GM12878 (cell line): ENCODE results near the gene CCDC197. TPM values are rescaled to one million over a fixed set of nuclear protein-coding genes. Genes with fewer than 3 reads are reported as not detected.

Experiments
- ATAC-seq: fragments of 200-7000 bp; cut with Tn5 transposase; 3 replicates; pipeline ENCODE4 v1.9.1; 2020; ENCODE audit warnings: mild to moderate bottlenecking, moderate library complexity
- BruUV-seq: library from RNA; stranded (reverse); fragments of 400-500 nt; replicated peaks from 2 replicates; lab custom pipeline; 2021; lab: Mats Ljungman, UMichigan
- CTCF ChIA-PET: fragments of 300-600 bp; sonication (Branson Sonifier 250); formaldehyde crosslinking; extraction: SDS; loops from one replicate; lab custom pipeline; 2021; ENCODE audit warnings: inconsistent platforms; lab: Yijun Ruan, JAX
- POLR2A ChIA-PET: fragments of 350-600 bp; formaldehyde crosslinking; extraction: SDS; loops from one replicate; lab custom pipeline; 2021; ENCODE audit warnings: inconsistent platforms; lab: Charles Lee
- RAD21 ChIA-PET: fragments of 300-600 bp; sonication (Branson Sonifier 250); formaldehyde crosslinking; loops from one replicate; lab custom pipeline; 2023; ENCODE audit warnings: antibody characterized with exemption; ENCODE audit not compliant: unreplicated experiment; lab: Charles Lee
- SMC1A ChIA-PET: fragments of 300-600 bp; sonication (Branson Sonifier 250); formaldehyde crosslinking; loops from one replicate; lab custom pipeline; 2023; ENCODE audit not compliant: unreplicated experiment, uncharacterized antibody; lab: Charles Lee
- DNase-seq: peaks from one replicate; pipeline ENCODE4 v3.0.0-alpha.2; 2011; ENCODE audit warnings: low read depth, low spot score
- FAIRE-seq: peaks from 3 replicates; lab custom pipeline; 2011; peaks lifted over from hg19 to GRCh38; lab: Jason Lieb, UNC
- H2AFZ ChIP-seq: 2 replicates; pipeline ENCODE4 v1.6.0; 2011; ENCODE audit warnings: low read depth, low read length, control low read depth; ENCODE audit not compliant: control insufficient read depth
- H3K27ac ChIP-seq: 2 replicates; pipeline ENCODE4 v1.5.1; 2011; ENCODE audit warnings: control low read depth; ENCODE audit not compliant: control insufficient read depth, insufficient read depth
- H3K27me3 ChIP-seq, 2 experiments: replicated peaks in 1 of 2; 2 replicates each; pipeline versions ENCODE4 v1.6.0 to v1.6.1; 2011; ENCODE audit warnings: low read length in 1 of 2; ENCODE audit not compliant: control insufficient read depth in 2 of 2, insufficient read depth in 2 of 2
- H3K36me3 ChIP-seq, 2 experiments: 2 replicates each; pipeline ENCODE4 v1.5.1; 2011; ENCODE audit warnings: low read length in 1 of 2; ENCODE audit not compliant: control insufficient read depth in 2 of 2, insufficient read depth in 2 of 2
- H3K4me1 ChIP-seq: 2 replicates; pipeline ENCODE4 v1.6.1; 2011; ENCODE audit warnings: mild to moderate bottlenecking, low read length, moderate library complexity, mixed read lengths; ENCODE audit not compliant: control insufficient read depth, insufficient read depth
- H3K4me2 ChIP-seq: 2 replicates; pipeline ENCODE4 v1.6.0; 2011; ENCODE audit warnings: control low read depth; ENCODE audit not compliant: control insufficient read depth, insufficient read depth
- H3K4me3 ChIP-seq: fragments of 200-600 bp; sonication (generic); 2 replicates; pipeline ENCODE4 v1.5.1; 2016
- H3K79me2 ChIP-seq: 2 replicates; pipeline ENCODE4 v1.6.0; 2011; ENCODE audit warnings: low read length; ENCODE audit not compliant: control insufficient read depth, insufficient read depth
- H3K9ac ChIP-seq: 2 replicates; pipeline ENCODE4 v1.8.0; 2011; ENCODE audit warnings: low read length, control low read depth, mixed read lengths; ENCODE audit not compliant: control insufficient read depth, insufficient read depth
- H3K9me3 ChIP-seq: replicated peaks from 3 replicates; pipeline ENCODE4 v1.5.1; 2011; ENCODE audit warnings: mild to moderate bottlenecking, low read length; ENCODE audit not compliant: control insufficient read depth, insufficient read depth
- H4K20me1 ChIP-seq: 2 replicates; pipeline ENCODE4 v1.6.0; 2011; ENCODE audit not compliant: control insufficient read depth, insufficient read depth
- BHLHE40 ChIP-seq, 2 experiments: fragments of 450-650 bp in 1 of 2; IDR thresholded peaks; 2 replicates each; pipeline ENCODE4 v1.6.1; 2011 to 2017; ENCODE audit warnings: low read depth in 2 of 2, borderline replicate concordance in 1 of 2, improper control_type of control experiment in 1 of 2, low read length in 1 of 2, mild to moderate bottlenecking in 1 of 2
- CBFB ChIP-seq: IDR thresholded peaks from 2 replicates; pipeline ENCODE4 v1.6.1; 2016; ENCODE audit warnings: antibody characterized with exemption, low read depth
- EP300 ChIP-seq, 2 experiments: fragments of 150-350 bp in 1 of 2; IDR thresholded peaks; 2 replicates each; pipeline ENCODE4 v1.6.1; 2011 to 2012; ENCODE audit warnings: low read depth in 2 of 2, low read length in 2 of 2, borderline replicate concordance in 1 of 2, improper control_type of control experiment in 1 of 2, inconsistent platforms in 1 of 2; ENCODE audit not compliant: control insufficient read depth in 1 of 2
- GATAD2B ChIP-seq: fragments of 450-650 bp; conservative IDR thresholded peaks from 2 replicates; pipeline ENCODE4 v1.6.1; 2017; ENCODE audit warnings: low read depth, mild to moderate bottlenecking, moderate library complexity
- MEF2B ChIP-seq: fragments of 450-650 bp; IDR thresholded peaks from 2 replicates; pipeline ENCODE4 v1.6.1; 2018; ENCODE audit warnings: mild to moderate bottlenecking, moderate library complexity; ENCODE audit not compliant: partially characterized antibody, poor library complexity, severe bottlenecking
- MTA2 ChIP-seq: fragments of 450-650 bp; IDR thresholded peaks from 2 replicates; pipeline ENCODE4 v1.6.1; 2016; ENCODE audit warnings: low read depth, mild to moderate bottlenecking, moderate library complexity
- NR2F1 ChIP-seq: fragments of 450-650 bp; conservative IDR thresholded peaks from 2 replicates; pipeline ENCODE4 v1.6.1; 2017; ENCODE audit warnings: mild to moderate bottlenecking
- RELA ChIP-seq: fragments of 450-650 bp; IDR thresholded peaks from 2 replicates; pipeline ENCODE4 v1.8.0; 2014; ENCODE audit warnings: borderline replicate concordance; ENCODE audit not compliant: partially characterized antibody
- RUNX3 ChIP-seq: IDR thresholded peaks from 2 replicates; pipeline ENCODE4 v1.6.1; 2012; ENCODE audit warnings: low read length, inconsistent platforms
- SP1 ChIP-seq: IDR thresholded peaks from one replicate; pipeline ENCODE4 v1.6.1; 2011; ENCODE audit warnings: low read depth, low read length
- SPI1 ChIP-seq: IDR thresholded peaks from 2 replicates; pipeline ENCODE4 v1.6.1; 2011; ENCODE audit warnings: low read depth, mild to moderate bottlenecking, low read length, moderate library complexity, borderline replicate concordance; ENCODE audit not compliant: insufficient read depth
- YY1 ChIP-seq: IDR thresholded peaks from 2 replicates; pipeline ENCODE4 v1.6.1; 2011; ENCODE audit warnings: low read depth, mild to moderate bottlenecking, low read length
- ZSCAN29 ChIP-seq: fragments of 450-650 bp; IDR thresholded peaks from 2 replicates; pipeline ENCODE4 v1.6.1; 2017; ENCODE audit warnings: mild to moderate bottlenecking, moderate library complexity
- WGBS: methylation state at CpG from one replicate; pipeline ENCODE4 v1.1.6; 2016; ENCODE audit warnings: low lambda C conversion rate; ENCODE audit not compliant: insufficient replicate concordance, insufficient coverage; ENCODE audit errors: missing lambda C conversion rate; 5-methylcytosine and 5-hydroxymethylcytosine counted together
- in situ Hi-C: fragments of 300-500 bp; cut with MboI; formaldehyde crosslinking; loops from 9 replicates; pipeline ENCODE4 v1.14.3; 2018; ENCODE audit warnings: mixed read lengths
- intact Hi-C: fragments of 100-400 bp; cut with micrococcal nuclease; formaldehyde crosslinking; loops from one replicate; pipeline ENCODE4 v1.14.2; 2022; ENCODE audit not compliant: unreplicated experiment
- polyA plus RNA-seq, 11 experiments: library from polyadenylated mRNA; depleted of rRNA in 4 of 11; unstranded in 6 of 11; stranded (reverse) in 5 of 11; fragments of >200 nt; fragmentation: Nextera tagmentation in 4 of 11; fragmentation: Illumina TruSeq in 1 of 11; extraction: Ambion mirVana in 4 of 11; extraction: Trizol in 1 of 11; gene quantifications; 1 replicate in 1 of 11; 2 replicates in 10 of 11; pipeline versions ENCODE4 v1.2.1 to v1.2.3, GENCODE V29; 2011 to 2016; ENCODE audit warnings: inconsistent platforms in 2 of 11, missing spikeins in 2 of 11, low read depth in 1 of 11
- total RNA-seq, 4 experiments: library from RNA; depleted of rRNA in 3 of 4; stranded (reverse); fragments of >200 nt in 3 of 4; fragmentation: Illumina TruSeq in 1 of 4; extraction: Trizol in 1 of 4; gene quantifications; 2 replicates each; pipeline versions ENCODE4 v1.2.1 to v1.2.3, GENCODE V29; 2013 to 2021
- TF ChIP-seq, protein P1 (sequence below): fragments of 450-650 bp; IDR thresholded peaks from 2 replicates; pipeline ENCODE4 v1.6.1; 2017; ENCODE audit warnings: mild to moderate bottlenecking, low read depth, inconsistent platforms; ENCODE audit not compliant: poor library complexity, severe bottlenecking
- TF ChIP-seq, protein P2 (sequence below): fragments of 450-650 bp; IDR thresholded peaks from 2 replicates; pipeline ENCODE4 v1.6.1; 2017; ENCODE audit warnings: mild to moderate bottlenecking, moderate library complexity

Gene CCDC197
- total and polyA plus RNA-seq, 10 of the 15 experiments (the other 5 are each of a cell fraction or from before 2014, with no cell fraction given): 0.12 TPM; not detected in 9

DNA sequence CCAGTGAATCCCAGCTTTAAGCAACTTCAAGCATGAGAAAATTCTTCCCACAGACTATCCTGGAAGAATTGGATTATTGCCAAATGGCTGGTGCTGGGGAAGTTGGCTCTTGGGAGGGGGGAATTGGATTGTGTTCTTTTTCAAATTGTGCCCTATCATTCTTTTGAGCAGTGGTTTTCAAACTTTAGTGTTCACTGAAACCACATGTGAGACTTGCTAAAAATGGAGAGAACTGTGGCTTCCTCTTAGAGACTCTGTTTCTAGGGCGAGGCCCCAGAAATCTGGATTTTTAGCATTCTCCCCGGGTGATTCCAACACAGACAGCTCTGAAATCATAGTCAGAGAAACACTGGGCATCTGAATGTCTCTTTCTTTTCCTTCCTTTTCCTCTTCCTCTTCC lies 14.7 kb downstream of the CCDC197 start:
- Histone ChIP-seq H3K4me3 (peak overlapping the region; percentile 55; the same call in 1 of the 2 replicates), H3K4me1 (peaks cover 36% of the 10 kb centered on the region)
- BruUV-seq: no TSS peak
- TF ChIP-seq, protein P1, sequence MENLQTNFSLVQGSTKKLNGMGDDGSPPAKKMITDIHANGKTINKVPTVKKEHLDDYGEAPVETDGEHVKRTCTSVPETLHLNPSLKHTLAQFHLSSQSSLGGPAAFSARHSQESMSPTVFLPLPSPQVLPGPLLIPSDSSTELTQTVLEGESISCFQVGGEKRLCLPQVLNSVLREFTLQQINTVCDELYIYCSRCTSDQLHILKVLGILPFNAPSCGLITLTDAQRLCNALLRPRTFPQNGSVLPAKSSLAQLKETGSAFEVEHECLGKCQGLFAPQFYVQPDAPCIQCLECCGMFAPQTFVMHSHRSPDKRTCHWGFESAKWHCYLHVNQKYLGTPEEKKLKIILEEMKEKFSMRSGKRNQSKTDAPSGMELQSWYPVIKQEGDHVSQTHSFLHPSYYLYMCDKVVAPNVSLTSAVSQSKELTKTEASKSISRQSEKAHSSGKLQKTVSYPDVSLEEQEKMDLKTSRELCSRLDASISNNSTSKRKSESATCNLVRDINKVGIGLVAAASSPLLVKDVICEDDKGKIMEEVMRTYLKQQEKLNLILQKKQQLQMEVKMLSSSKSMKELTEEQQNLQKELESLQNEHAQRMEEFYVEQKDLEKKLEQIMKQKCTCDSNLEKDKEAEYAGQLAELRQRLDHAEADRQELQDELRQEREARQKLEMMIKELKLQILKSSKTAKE: peak; percentile 98
- TF ChIP-seq CBFB (0 out of 2 replicates have a peak, but pooled peaks have one; percentile 29), EP300 (IDR thresholded peaks at IDR 0.05; ENCODE audit: borderline replicate concordance in 1 of 2, control insufficient read depth in 1 of 2, low read depth in 2 of 2, low read length in 2 of 2) (peak in 1 of 2 experiments; percentile 60; a peak in 1 of 4 replicates), SP1 (no peak), GATAD2B (0 out of 2 replicates have a peak, but pooled peaks have one; percentile 10), RELA (no peak), NR2F1 (0 out of 2 replicates have a peak, but pooled peaks have one; percentile 21), YY1 (0 out of 2 replicates have a peak, but pooled peaks have one; percentile 28), BHLHE40 (IDR thresholded peaks at IDR 0.05; ENCODE audit: borderline replicate concordance in 1 of 2, low read depth in 2 of 2, low read length in 1 of 2) (peak; percentile 25 to 39; a peak in 2 of 4 replicates), ZSCAN29 (0 out of 2 replicates have a peak, but pooled peaks have one; percentile 59), SPI1 (0 out of 2 replicates have a peak, but pooled peaks have one; percentile 27), MEF2B (peak; percentile 82), RUNX3 (peak; percentile 92), MTA2 (peak; percentile 48; the same call in 1 of the 2 replicates)
- TF ChIP-seq, protein P2, sequence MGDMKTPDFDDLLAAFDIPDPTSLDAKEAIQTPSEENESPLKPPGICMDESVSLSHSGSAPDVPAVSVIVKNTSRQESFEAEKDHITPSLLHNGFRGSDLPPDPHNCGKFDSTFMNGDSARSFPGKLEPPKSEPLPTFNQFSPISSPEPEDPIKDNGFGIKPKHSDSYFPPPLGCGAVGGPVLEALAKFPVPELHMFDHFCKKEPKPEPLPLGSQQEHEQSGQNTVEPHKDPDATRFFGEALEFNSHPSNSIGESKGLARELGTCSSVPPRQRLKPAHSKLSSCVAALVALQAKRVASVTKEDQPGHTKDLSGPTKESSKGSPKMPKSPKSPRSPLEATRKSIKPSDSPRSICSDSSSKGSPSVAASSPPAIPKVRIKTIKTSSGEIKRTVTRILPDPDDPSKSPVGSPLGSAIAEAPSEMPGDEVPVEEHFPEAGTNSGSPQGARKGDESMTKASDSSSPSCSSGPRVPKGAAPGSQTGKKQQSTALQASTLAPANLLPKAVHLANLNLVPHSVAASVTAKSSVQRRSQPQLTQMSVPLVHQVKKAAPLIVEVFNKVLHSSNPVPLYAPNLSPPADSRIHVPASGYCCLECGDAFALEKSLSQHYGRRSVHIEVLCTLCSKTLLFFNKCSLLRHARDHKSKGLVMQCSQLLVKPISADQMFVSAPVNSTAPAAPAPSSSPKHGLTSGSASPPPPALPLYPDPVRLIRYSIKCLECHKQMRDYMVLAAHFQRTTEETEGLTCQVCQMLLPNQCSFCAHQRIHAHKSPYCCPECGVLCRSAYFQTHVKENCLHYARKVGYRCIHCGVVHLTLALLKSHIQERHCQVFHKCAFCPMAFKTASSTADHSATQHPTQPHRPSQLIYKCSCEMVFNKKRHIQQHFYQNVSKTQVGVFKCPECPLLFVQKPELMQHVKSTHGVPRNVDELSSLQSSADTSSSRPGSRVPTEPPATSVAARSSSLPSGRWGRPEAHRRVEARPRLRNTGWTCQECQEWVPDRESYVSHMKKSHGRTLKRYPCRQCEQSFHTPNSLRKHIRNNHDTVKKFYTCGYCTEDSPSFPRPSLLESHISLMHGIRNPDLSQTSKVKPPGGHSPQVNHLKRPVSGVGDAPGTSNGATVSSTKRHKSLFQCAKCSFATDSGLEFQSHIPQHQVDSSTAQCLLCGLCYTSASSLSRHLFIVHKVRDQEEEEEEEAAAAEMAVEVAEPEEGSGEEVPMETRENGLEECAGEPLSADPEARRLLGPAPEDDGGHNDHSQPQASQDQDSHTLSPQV: no peak

More for the DNA sequence above, 14.7 kb downstream of the CCDC197 start:
- ChIA-PET RAD21 (interaction anchor here (0.8 to 2.0 kb wide), 10 partner anchors 14 to 125 kb away, joined by 3 to 16 read pairs (median 4); partner anchors contain the start of gene OTUB2), SMC1A (interaction anchor here (0.8 to 5.4 kb wide), 12 partner anchors 9 to 125 kb away, joined by 3 to 26 read pairs (median 6); partner anchors contain the start of genes ASB2 and OTUB2), CTCF (interaction anchor here (0.6 to 8.1 kb wide), 14 partner anchors 10 to 170 kb away, joined by 3 to 56 read pairs (median 4); partner anchors contain the start of gene IFI27L2), POLR2A (interaction anchor here (1.2 to 1.5 kb wide), 2 partner anchors 30 to 52 kb away, joined by 3 read pairs; no protein-coding TSS in a partner anchor)
- Histone ChIP-seq H3K9ac (no peak overlapping the region), H3K27me3 (peaks cover 0 to 2% of the 10 kb centered on the region in 2 experiments; a peak in 1 of 4 replicates), H3K27ac (peak overlapping the region; percentile 9; the same call in 1 of the 2 replicates), H3K4me2 (peak overlapping the region; percentile 39), H4K20me1 (no peaks in the 10 kb centered on the region), H3K79me2 (no peaks in the 10 kb centered on the region), H3K36me3 (no peaks in the 10 kb centered on the region), H3K9me3 (no peaks in the 10 kb centered on the region; the same call in 2 of the 3 replicates), H2AFZ (no peak overlapping the region)
- FAIRE-seq: peak; percentile 74
- WGBS: 0% methylated on average over 2 of the region's 2 CpGs
- DNase-seq: no peak
- intact Hi-C loops: no loop called here
- ATAC-seq: peak; percentile 60
- in situ Hi-C loops: no loop called here
